Upper lobe of left lung (tissue), 4 donors: ENCODE measurements around the gene NKAPL.

Source experiments
- EP300 ChIP-seq, 4 donors: sonication (generic); formaldehyde crosslinking; IDR thresholded peaks; one replicate each; pipeline ENCODE4 v1.5.1; 2017; ENCODE audit warnings: antibody characterized with exemption in 4 of 4, control low read depth in 2 of 4
- POLR2A ChIP-seq, 4 donors: fragments of 450-650 bp; IDR thresholded peaks; one replicate each; pipeline ENCODE4 v1.5.1; 2016 to 2017; ENCODE audit warnings: antibody characterized with exemption in 4 of 4, mild to moderate bottlenecking in 2 of 4
- POLR2AphosphoS5 ChIP-seq, 2 donors: sonication (generic); formaldehyde crosslinking; IDR thresholded peaks; one replicate each; pipeline ENCODE4 v1.5.1; 2017; ENCODE audit warnings: antibody characterized with exemption in 2 of 2
- TF ChIP-seq, protein P1 (sequence below), 6 experiments: fragments of 450-650 bp in 4 of 6; fragments of 200-600 bp in 2 of 6; sonication (generic) in 2 of 6; IDR thresholded peaks; one replicate each; pipeline ENCODE4 v1.5.1; 2016 to 2019; ENCODE audit warnings: antibody characterized with exemption in 6 of 6

DNA sequence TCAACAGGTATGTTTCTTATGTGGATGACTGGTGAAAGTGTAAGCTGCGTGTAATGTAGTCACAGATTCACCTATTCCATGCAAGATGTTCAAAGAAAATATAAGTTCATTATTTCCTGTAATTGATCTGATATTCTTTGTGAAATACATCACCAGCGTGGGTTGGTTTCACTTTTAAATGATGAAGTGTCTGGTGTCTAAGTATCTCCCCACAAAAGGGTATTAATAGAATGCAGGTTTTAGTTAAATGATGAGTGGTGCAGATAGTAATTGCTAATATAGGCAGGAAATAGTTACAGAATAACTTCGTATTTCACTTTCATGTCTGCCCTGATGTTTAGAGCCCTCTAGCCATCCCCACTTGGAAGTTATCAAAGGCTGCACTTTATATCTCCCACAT, 44.5 kb downstream of the NKAPL start:
- TF ChIP-seq POLR2A (IDR thresholded peaks at IDR 0.05), result no peak
- TF ChIP-seq, protein P1, sequence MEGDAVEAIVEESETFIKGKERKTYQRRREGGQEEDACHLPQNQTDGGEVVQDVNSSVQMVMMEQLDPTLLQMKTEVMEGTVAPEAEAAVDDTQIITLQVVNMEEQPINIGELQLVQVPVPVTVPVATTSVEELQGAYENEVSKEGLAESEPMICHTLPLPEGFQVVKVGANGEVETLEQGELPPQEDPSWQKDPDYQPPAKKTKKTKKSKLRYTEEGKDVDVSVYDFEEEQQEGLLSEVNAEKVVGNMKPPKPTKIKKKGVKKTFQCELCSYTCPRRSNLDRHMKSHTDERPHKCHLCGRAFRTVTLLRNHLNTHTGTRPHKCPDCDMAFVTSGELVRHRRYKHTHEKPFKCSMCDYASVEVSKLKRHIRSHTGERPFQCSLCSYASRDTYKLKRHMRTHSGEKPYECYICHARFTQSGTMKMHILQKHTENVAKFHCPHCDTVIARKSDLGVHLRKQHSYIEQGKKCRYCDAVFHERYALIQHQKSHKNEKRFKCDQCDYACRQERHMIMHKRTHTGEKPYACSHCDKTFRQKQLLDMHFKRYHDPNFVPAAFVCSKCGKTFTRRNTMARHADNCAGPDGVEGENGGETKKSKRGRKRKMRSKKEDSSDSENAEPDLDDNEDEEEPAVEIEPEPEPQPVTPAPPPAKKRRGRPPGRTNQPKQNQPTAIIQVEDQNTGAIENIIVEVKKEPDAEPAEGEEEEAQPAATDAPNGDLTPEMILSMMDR (IDR thresholded peaks at IDR 0.05), result no peak
- TF ChIP-seq EP300 (IDR thresholded peaks at IDR 0.05), result no peak
- TF ChIP-seq POLR2AphosphoS5 (IDR thresholded peaks at IDR 0.05), result no peak
